ENCODE data around the gene WDR7.

The WDR7 gene

DNA sequence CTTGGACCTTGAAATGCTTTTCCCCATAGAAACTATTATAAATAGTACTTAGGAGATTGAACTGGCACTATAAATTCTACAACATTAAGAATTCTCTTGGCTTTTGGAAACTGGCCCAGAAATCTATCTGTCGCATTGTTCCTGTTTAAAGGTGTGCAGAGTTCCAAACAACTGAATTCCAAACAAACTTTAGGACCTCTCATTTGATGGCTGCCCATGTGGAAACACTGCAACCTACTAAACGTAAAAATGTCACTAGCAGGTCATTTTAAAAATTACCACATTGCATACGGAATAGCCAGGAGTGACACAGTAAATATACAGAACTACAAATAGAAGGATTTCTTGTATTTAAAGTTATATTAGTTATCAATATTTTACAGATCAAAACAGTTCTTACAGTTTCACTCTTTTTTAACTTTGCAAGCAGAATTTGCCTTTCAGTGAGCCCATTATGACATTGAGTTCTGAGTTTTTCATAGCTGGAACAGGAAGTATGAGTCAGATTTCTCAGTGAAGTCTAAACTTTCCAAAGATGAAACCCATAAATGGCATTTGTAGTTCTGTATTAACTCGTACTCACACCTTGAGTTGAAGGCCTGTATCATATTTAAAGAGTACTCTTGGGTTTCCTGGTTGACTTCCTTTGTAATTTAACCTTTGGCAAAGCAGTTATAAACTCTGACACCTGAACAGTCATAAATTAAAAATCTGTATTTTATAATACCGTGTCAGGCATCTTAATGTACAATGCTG is 353.4 kb downstream of the WDR7 start:
- no peaks in the 10 kb centered on the region for H3K36me3 ChIP-seq (ENCODE audit: control insufficient read depth, insufficient read depth, low read length)
- H3K27ac ChIP-seq (ENCODE audit: low read depth, low read length): no peak overlapping the region
- H3K4me1 ChIP-seq (ENCODE audit: control insufficient read depth, insufficient read depth, low read length): peaks cover 7% of the 10 kb centered on the region; the same call in 1 of the 2 replicates
- no peak overlapping the region for H3K4me3 ChIP-seq (ENCODE audit: low read depth, low read length)
- H3K9me3 ChIP-seq (ENCODE audit: control insufficient read depth, insufficient read depth, low read depth, low read length): no peaks in the 10 kb centered on the region
- no peak overlapping the region for H3K9ac ChIP-seq (ENCODE audit: low read length)
- H3K27me3 ChIP-seq (ENCODE audit: control insufficient read depth, insufficient read depth, low read length): no peaks in the 10 kb centered on the region

DNA sequence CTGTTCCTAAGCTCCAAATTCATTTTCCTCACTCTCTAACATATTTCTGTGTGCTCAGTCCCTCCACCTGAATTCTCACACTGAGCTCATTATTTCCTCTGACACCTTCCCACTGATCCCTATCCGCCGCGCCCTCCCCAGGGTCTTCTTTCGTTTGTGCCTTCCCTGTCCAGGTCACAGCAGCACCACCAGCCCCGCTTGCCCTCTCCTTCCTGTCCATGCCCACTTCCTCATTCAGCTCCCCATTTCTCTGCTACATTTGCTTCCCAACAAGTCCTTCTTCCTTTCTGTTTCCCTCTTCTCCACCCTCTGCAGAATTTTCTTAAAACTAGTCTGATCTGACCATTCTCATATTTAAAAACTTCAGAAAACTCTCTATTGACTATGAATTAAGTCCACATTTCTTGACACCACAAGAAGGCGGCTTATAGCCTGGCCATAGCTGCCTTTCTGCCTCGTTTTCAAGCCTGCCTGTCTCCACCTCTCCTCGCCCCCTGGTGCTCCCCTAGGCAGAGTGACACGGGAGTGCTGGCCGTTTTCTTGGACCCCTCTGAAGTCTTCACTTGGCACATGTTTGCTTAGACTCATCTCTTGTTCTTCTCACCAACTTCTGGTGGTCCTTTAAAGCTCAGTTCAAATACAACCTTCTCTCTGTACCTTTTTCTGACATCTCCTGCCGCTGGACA is 357.0 kb downstream of the WDR7 start:
- peaks cover 7% of the 10 kb centered on the region; the same call in 1 of the 2 replicates for H3K4me1 ChIP-seq (ENCODE audit: control insufficient read depth, insufficient read depth, low read length)
- H3K9me3 ChIP-seq (ENCODE audit: control insufficient read depth, insufficient read depth, low read depth, low read length): no peaks in the 10 kb centered on the region
- H3K27ac ChIP-seq (ENCODE audit: low read depth, low read length): 0 out of 2 replicates have a peak overlapping the region, but pooled peaks have one; percentile 23
- H3K36me3 ChIP-seq (ENCODE audit: control insufficient read depth, insufficient read depth, low read length): no peaks in the 10 kb centered on the region
- H3K4me3 ChIP-seq (ENCODE audit: low read depth, low read length): no peak overlapping the region
- no peak overlapping the region for H3K9ac ChIP-seq (ENCODE audit: low read length)
- no peaks in the 10 kb centered on the region for H3K27me3 ChIP-seq (ENCODE audit: control insufficient read depth, insufficient read depth, low read length)

DNA sequence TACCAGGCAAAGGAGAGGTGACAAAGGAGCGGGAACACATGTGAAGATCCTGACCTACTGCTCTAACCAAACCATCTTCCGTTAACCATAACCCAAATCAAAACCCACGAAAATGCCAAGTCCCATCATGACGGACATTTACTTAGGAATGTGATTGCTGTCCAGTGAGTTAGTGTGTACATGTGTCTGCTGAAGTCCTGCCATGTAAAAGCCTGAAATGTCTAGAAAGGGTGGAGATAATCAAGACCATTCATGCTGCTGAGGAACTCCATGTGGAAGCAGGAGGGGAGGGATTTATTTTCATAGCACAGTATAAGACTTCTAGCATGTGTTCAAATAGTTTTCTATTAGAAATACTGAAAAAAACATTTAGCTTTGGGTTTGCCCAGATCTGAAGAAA is 358.7 kb downstream of the WDR7 start:
- H3K27me3 ChIP-seq (ENCODE audit: control insufficient read depth, insufficient read depth, low read length): no peaks in the 10 kb centered on the region
- peaks cover 7% of the 10 kb centered on the region; the same call in 1 of the 2 replicates for H3K4me1 ChIP-seq (ENCODE audit: control insufficient read depth, insufficient read depth, low read length)
- H3K36me3 ChIP-seq (ENCODE audit: control insufficient read depth, insufficient read depth, low read length): no peaks in the 10 kb centered on the region
- no peak overlapping the region for H3K9ac ChIP-seq (ENCODE audit: low read length)
- no peaks in the 10 kb centered on the region for H3K9me3 ChIP-seq (ENCODE audit: control insufficient read depth, insufficient read depth, low read depth, low read length)
- no peak overlapping the region for H3K4me3 ChIP-seq (ENCODE audit: low read depth, low read length)
- no peak overlapping the region for H3K27ac ChIP-seq (ENCODE audit: low read depth, low read length)

DNA sequence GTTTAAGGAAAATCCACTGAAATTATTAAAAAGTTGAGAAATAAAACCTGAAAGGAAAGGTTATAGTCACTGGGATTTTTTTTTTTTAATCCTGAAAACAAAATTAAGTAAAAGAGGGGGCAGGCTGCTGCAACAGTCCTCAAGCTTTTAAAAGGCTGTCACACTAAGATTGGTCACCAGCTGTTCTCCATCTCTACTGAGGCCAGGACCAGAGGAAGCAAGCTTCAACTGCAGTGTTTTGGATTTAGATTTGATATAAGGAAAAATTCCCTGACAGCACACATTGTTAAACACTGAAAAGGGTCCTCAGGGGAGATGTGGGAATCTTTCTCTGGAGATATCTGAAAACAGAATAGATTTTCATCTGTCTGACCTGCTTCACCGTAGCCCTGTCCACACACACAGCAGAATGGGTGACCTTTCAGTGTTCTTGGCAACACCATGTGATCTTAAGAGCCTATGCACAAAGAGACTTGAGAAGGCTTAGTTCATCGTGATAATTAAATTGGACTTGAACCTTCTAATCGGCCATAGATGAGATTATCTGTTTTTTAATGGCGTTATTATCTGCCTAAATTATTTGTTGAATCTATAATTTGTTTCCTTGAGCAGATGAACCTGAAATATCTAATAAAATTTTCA is 363.7 kb downstream of the WDR7 start:
- Histone ChIP-seq H3K36me3 (ENCODE audit: control insufficient read depth, insufficient read depth, low read length) (no peaks in the 10 kb centered on the region), H3K27me3 (ENCODE audit: control insufficient read depth, insufficient read depth, low read length) (no peaks in the 10 kb centered on the region), H3K27ac (ENCODE audit: low read depth, low read length) (no peak overlapping the region), H3K4me1 (ENCODE audit: control insufficient read depth, insufficient read depth, low read length) (0 out of 2 replicates have a peak, but pooled peaks cover 2% of the 10 kb centered on the region), H3K9me3 (ENCODE audit: control insufficient read depth, insufficient read depth, low read depth, low read length) (no peaks in the 10 kb centered on the region), H3K9ac (ENCODE audit: low read length) (no peak overlapping the region), H3K4me3 (ENCODE audit: low read depth, low read length) (no peak overlapping the region)

DNA sequence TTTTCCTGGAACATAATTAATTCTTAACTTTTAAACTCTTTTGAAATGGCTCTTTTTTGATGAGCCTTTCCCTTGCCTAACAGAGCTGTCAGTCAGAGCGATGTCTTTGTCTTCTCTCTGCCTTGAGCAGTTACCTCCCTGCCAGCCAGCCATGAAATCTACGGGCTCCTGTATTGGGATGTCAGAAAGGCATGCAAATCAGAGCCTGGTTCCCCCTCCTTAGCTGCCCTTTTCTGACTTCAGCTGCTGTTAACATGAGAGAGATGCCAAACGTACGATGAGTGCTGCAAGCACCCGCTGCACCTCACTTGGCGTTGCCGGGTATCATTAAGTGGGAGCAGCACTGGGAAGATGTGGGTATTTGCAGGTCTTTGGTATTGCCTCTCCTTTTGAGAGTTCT is 364.3 kb downstream of the WDR7 start:
- Histone ChIP-seq H3K27me3 (ENCODE audit: control insufficient read depth, insufficient read depth, low read length) (no peaks in the 10 kb centered on the region), H3K27ac (ENCODE audit: low read depth, low read length) (no peak overlapping the region), H3K36me3 (ENCODE audit: control insufficient read depth, insufficient read depth, low read length) (no peaks in the 10 kb centered on the region), H3K4me1 (ENCODE audit: control insufficient read depth, insufficient read depth, low read length) (0 out of 2 replicates have a peak, but pooled peaks cover 2% of the 10 kb centered on the region), H3K4me3 (ENCODE audit: low read depth, low read length) (no peak overlapping the region), H3K9ac (ENCODE audit: low read length) (no peak overlapping the region), H3K9me3 (ENCODE audit: control insufficient read depth, insufficient read depth, low read depth, low read length) (no peaks in the 10 kb centered on the region)

DNA sequence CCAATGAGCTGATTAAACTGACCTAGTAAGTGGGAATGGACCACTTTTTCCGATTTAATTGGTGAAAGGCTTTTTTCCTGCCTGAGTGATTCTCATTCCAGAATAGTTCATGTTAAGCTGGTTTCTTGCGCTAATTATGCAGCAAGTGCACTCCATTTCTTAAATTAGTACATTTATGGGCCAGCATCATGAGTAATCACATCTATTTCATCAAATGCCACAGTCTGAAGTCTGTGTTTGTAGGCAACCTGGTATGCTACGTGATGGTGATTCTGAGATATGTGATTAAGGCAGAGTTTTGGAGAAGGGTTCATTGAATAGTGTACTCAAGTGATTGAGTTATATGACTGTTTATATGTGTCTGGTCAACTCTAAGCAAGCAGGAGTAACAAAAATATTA is 367.7 kb downstream of the WDR7 start:
- no peaks in the 10 kb centered on the region for H3K9me3 ChIP-seq (ENCODE audit: control insufficient read depth, insufficient read depth, low read depth, low read length)
- no peak overlapping the region for H3K4me3 ChIP-seq (ENCODE audit: low read depth, low read length)
- H3K4me1 ChIP-seq (ENCODE audit: control insufficient read depth, insufficient read depth, low read length): 0 out of 2 replicates have a peak, but pooled peaks cover 2% of the 10 kb centered on the region
- no peaks in the 10 kb centered on the region for H3K27me3 ChIP-seq (ENCODE audit: control insufficient read depth, insufficient read depth, low read length)
- no peaks in the 10 kb centered on the region for H3K36me3 ChIP-seq (ENCODE audit: control insufficient read depth, insufficient read depth, low read length)
- no peak overlapping the region for H3K27ac ChIP-seq (ENCODE audit: low read depth, low read length)
- no peak overlapping the region for H3K9ac ChIP-seq (ENCODE audit: low read length)

DNA sequence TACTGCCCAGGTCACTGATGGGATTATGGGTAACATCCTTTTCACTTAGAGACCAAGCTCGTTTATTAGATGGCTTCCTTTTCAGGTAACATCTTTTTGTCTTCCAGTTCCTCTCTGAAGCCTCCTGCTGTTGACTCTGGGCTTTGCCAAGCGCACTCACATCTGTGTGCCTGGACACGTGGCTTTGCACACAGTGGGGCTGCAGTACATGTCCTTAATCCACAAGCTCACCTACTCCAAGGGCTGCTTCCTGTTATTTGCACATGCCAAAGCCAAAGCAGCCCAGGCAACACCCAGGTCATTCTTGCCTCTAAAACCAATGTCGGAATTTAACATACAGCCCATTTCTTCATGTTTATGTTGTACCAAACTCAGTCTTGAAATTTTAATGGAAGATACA is 371.6 kb downstream of the WDR7 start:
- Histone ChIP-seq H3K27me3 (ENCODE audit: control insufficient read depth, insufficient read depth, low read length) (no peaks in the 10 kb centered on the region), H3K4me1 (ENCODE audit: control insufficient read depth, insufficient read depth, low read length) (peaks cover 6% of the 10 kb centered on the region; the same call in 1 of the 2 replicates), H3K9ac (ENCODE audit: low read length) (no peak overlapping the region), H3K27ac (ENCODE audit: low read depth, low read length) (no peak overlapping the region), H3K9me3 (ENCODE audit: control insufficient read depth, insufficient read depth, low read depth, low read length) (no peaks in the 10 kb centered on the region), H3K4me3 (ENCODE audit: low read depth, low read length) (no peak overlapping the region), H3K36me3 (ENCODE audit: control insufficient read depth, insufficient read depth, low read length) (no peaks in the 10 kb centered on the region)

DNA sequence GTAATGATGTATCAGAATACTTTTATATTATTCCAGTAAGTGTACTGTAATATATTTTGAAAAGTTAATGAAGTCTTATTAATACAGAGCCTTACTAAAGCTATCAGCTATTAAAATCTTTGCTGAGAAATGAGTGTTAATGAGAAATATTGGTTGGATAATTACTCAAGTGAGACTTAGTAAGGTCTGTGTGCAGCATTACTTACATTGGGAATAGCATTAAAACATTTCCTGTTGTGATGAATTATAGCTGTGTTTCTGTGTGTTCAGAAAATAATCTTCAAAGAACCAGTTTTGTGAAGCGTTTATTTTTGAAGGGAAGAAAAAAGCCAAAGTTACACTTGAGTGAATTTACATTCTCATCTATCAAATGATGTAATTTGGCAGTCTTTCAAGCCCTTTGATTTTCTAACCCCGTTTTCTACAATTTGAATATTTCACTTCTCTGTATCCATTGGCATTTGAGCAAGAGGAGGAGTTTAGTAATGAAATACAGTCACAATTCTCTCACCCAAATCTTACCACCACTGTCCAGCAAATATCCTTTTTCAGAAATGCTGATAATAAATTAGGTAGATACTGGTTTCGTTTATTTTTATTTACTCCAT is 372.2 kb downstream of the WDR7 start:
- H3K4me1 ChIP-seq (ENCODE audit: control insufficient read depth, insufficient read depth, low read length): peaks cover 6% of the 10 kb centered on the region; the same call in 1 of the 2 replicates
- no peak overlapping the region for H3K27ac ChIP-seq (ENCODE audit: low read depth, low read length)
- H3K36me3 ChIP-seq (ENCODE audit: control insufficient read depth, insufficient read depth, low read length): no peaks in the 10 kb centered on the region
- H3K9ac ChIP-seq (ENCODE audit: low read length): no peak overlapping the region
- H3K9me3 ChIP-seq (ENCODE audit: control insufficient read depth, insufficient read depth, low read depth, low read length): no peaks in the 10 kb centered on the region
- H3K4me3 ChIP-seq (ENCODE audit: low read depth, low read length): no peak overlapping the region
- no peaks in the 10 kb centered on the region for H3K27me3 ChIP-seq (ENCODE audit: control insufficient read depth, insufficient read depth, low read length)

DNA sequence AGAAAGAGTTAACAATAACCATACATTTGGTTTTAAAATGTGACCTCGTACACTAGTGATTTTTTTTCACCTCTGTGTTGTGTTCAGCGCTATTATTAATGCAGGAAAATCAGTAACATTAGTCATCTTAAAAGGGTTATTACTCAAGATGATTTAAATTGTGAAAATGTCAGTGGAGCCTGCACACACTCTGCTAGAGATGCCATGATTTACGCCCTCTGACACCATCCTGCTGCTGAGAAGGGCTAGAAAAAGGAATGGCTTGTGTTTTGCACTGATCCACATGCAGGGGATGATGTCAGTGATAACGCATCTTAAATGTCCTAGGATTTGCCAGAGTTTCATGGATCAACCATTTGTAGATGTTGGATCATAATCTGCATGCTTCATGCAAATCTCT is 374.4 kb downstream of the WDR7 start:
- no peak overlapping the region for H3K4me3 ChIP-seq (ENCODE audit: low read depth, low read length)
- H3K27ac ChIP-seq (ENCODE audit: low read depth, low read length): no peak overlapping the region
- H3K27me3 ChIP-seq (ENCODE audit: control insufficient read depth, insufficient read depth, low read length): no peaks in the 10 kb centered on the region
- H3K36me3 ChIP-seq (ENCODE audit: control insufficient read depth, insufficient read depth, low read length): no peaks in the 10 kb centered on the region
- no peak overlapping the region for H3K9ac ChIP-seq (ENCODE audit: low read length)
- H3K4me1 ChIP-seq (ENCODE audit: control insufficient read depth, insufficient read depth, low read length): peaks cover 6% of the 10 kb centered on the region; the same call in 1 of the 2 replicates
- no peaks in the 10 kb centered on the region for H3K9me3 ChIP-seq (ENCODE audit: control insufficient read depth, insufficient read depth, low read depth, low read length)

DNA sequence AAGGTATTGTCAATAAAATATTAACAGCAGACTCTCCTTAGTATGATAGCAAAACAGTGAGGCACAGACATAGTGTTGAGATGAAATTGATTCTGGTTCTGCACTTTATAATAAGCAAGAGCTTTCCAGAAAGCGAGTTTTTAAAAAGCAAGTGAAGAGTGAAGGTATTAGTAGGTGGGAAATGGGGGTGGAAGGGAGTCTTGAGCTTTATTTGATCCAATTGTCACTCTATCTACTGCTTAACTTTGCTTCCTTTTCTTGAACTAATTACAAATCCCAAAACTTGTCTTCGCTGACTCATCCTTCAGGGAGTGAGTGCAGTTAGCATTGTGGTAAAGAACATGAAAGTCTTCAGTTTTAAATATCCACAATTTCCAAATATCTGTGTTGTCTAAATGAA is 375.2 kb downstream of the WDR7 start:
- Histone ChIP-seq H3K4me3 (ENCODE audit: low read depth, low read length) (no peak overlapping the region), H3K36me3 (ENCODE audit: control insufficient read depth, insufficient read depth, low read length) (no peaks in the 10 kb centered on the region), H3K4me1 (ENCODE audit: control insufficient read depth, insufficient read depth, low read length) (peaks cover 12% of the 10 kb centered on the region), H3K27ac (ENCODE audit: low read depth, low read length) (no peak overlapping the region), H3K9ac (ENCODE audit: low read length) (no peak overlapping the region), H3K27me3 (ENCODE audit: control insufficient read depth, insufficient read depth, low read length) (no peaks in the 10 kb centered on the region), H3K9me3 (ENCODE audit: control insufficient read depth, insufficient read depth, low read depth, low read length) (no peaks in the 10 kb centered on the region)

Data from HUES6 (cell line).